Measurements from ENCODE around the gene TFDP1. TPM values are rescaled to one million over a fixed set of nuclear protein-coding genes. Genes with fewer than 3 reads are reported as not detected.

TFDP1 gene
- total RNA-seq, 1 experiment from 2014 or later = 140 TPM

DNA sequence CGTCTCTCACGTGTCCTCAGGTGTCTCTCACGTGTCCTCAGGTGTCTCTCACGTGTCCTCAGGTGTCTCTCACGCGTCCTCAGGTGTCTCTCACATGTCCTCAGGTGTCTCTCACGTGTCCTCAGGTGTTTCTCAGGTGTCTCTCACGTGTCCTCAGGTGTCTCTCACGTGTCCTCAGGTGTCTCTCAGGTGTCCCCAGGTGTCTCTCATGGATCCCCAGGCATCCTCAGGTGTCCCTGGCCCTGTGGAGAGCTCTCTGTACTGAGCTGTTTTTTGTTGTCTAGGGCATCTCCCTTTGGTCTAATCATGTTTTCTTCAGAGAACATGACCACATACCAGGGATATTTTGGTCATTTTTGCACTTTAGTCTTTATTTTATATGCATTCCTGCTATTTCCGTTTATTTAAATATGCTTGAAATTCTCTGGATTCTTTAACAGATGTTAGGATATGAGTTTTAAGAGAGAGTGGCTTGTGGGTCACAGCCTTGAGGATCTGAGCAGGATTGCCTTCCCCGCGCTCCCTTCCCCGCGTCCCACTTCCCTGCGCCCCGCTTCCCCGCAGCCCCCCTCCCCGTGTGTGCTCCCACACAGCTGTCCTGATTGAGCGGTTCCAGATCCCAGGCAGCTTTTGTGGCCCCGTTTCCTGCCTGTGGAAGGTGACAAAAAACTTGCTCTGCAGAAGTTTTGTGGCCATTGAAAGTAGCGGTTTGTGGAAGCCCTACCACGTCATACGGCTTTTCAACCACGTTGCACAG lies 41.6 kb downstream of the TFDP1 start:
- Mint-ChIP-seq H3K36me3 (ENCODE audit: insufficient read depth, unreplicated experiment) (peaks cover 89% of the 10 kb centered on the region), H3K4me3 (ENCODE audit: unreplicated experiment) (no peak overlapping the region), H3K9me3 (ENCODE audit: unreplicated experiment) (no peaks in the 10 kb centered on the region), H3K27me3 (ENCODE audit: insufficient read depth, unreplicated experiment) (no peaks in the 10 kb centered on the region), H3K4me1 (ENCODE audit: low read depth, unreplicated experiment) (no peaks in the 10 kb centered on the region), H3K27ac (ENCODE audit: unreplicated experiment) (peak overlapping the region; percentile 73)
- H3K9me3 ChIP-seq = no peaks in the 10 kb centered on the region
- H3K27me3 ChIP-seq (replicated peaks; ENCODE audit: control insufficient read depth, insufficient read depth, low read length) = no peaks in the 10 kb centered on the region
- peak in 1 of 2 experiments; percentile 36 for DNase-seq
- H3K4me1 ChIP-seq = no peaks in the 10 kb centered on the region
- POLR2A ChIA-PET = no interaction called here
- BruUV-seq (replicated peaks) = no TSS peak
- intact Hi-C loops (cut with micrococcal nuclease; ENCODE audit: unreplicated experiment) = no loop called here
- no peak overlapping the region for H3K4me3 ChIP-seq (ENCODE audit: low read depth, low read length)
- TF ChIP-seq, protein P1, sequence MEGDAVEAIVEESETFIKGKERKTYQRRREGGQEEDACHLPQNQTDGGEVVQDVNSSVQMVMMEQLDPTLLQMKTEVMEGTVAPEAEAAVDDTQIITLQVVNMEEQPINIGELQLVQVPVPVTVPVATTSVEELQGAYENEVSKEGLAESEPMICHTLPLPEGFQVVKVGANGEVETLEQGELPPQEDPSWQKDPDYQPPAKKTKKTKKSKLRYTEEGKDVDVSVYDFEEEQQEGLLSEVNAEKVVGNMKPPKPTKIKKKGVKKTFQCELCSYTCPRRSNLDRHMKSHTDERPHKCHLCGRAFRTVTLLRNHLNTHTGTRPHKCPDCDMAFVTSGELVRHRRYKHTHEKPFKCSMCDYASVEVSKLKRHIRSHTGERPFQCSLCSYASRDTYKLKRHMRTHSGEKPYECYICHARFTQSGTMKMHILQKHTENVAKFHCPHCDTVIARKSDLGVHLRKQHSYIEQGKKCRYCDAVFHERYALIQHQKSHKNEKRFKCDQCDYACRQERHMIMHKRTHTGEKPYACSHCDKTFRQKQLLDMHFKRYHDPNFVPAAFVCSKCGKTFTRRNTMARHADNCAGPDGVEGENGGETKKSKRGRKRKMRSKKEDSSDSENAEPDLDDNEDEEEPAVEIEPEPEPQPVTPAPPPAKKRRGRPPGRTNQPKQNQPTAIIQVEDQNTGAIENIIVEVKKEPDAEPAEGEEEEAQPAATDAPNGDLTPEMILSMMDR (IDR thresholded peaks at IDR 0.05; ENCODE audit: insufficient read depth in 1 of 2, low read depth in 1 of 2, low read length in 1 of 2, severe bottlenecking in 1 of 2, unreplicated experiment in 1 of 2) = no peak
- H3K36me3 ChIP-seq (ENCODE audit: control insufficient read depth, insufficient read depth, low read length) = peaks cover 2% of the 10 kb centered on the region
- CTCF ChIA-PET = no interaction called here

DNA sequence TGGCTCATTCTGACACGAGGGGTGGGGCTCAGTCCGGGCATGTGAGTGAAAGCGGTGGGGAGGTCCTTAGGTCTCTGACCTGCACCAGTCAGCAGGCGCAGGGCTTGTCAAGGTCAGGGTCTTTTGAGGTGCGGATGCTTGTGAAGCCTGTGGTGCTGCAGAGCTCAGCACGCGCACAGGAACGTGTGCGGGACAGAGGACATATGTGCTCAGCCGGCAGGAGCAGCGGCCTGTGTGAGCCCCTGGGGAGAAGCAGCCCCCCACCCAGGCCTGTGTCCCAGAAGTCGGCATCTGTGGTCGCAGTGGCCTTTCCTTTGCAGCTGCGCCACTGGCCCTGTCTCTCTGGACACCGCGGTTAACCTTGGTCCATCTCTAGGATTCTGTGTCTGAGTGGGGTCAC lies 42.6 kb downstream of the TFDP1 start:
- H3K27ac Mint-ChIP-seq (ENCODE audit: unreplicated experiment) = no peak overlapping the region
- ChIA-PET POLR2A (no interaction called here), CTCF (no interaction called here)
- H3K36me3 ChIP-seq (ENCODE audit: control insufficient read depth, insufficient read depth, low read length) = peaks cover 2% of the 10 kb centered on the region
- no TSS peak for BruUV-seq (replicated peaks)
- H3K9me3 ChIP-seq = no peaks in the 10 kb centered on the region
- no peaks in the 10 kb centered on the region for H3K4me1 Mint-ChIP-seq (ENCODE audit: low read depth, unreplicated experiment)
- H3K4me3 ChIP-seq (ENCODE audit: low read depth, low read length) = no peak overlapping the region
- no peak overlapping the region for H3K4me3 Mint-ChIP-seq (ENCODE audit: unreplicated experiment)
- no peaks in the 10 kb centered on the region for H3K4me1 ChIP-seq
- no peaks in the 10 kb centered on the region for H3K27me3 Mint-ChIP-seq (ENCODE audit: insufficient read depth, unreplicated experiment)
- no peaks in the 10 kb centered on the region for H3K9me3 Mint-ChIP-seq (ENCODE audit: unreplicated experiment)
- H3K27me3 ChIP-seq (replicated peaks; ENCODE audit: control insufficient read depth, insufficient read depth, low read length) = no peaks in the 10 kb centered on the region
- TF ChIP-seq, protein P1 (IDR thresholded peaks at IDR 0.05; ENCODE audit: insufficient read depth in 1 of 2, low read depth in 1 of 2, low read length in 1 of 2, severe bottlenecking in 1 of 2, unreplicated experiment in 1 of 2) = no peak
- peaks cover 93% of the 10 kb centered on the region for H3K36me3 Mint-ChIP-seq (ENCODE audit: insufficient read depth, unreplicated experiment)
- peak in 1 of 2 experiments; percentile 21 for DNase-seq
- intact Hi-C loops (cut with micrococcal nuclease; ENCODE audit: unreplicated experiment) = no loop called here

DNA sequence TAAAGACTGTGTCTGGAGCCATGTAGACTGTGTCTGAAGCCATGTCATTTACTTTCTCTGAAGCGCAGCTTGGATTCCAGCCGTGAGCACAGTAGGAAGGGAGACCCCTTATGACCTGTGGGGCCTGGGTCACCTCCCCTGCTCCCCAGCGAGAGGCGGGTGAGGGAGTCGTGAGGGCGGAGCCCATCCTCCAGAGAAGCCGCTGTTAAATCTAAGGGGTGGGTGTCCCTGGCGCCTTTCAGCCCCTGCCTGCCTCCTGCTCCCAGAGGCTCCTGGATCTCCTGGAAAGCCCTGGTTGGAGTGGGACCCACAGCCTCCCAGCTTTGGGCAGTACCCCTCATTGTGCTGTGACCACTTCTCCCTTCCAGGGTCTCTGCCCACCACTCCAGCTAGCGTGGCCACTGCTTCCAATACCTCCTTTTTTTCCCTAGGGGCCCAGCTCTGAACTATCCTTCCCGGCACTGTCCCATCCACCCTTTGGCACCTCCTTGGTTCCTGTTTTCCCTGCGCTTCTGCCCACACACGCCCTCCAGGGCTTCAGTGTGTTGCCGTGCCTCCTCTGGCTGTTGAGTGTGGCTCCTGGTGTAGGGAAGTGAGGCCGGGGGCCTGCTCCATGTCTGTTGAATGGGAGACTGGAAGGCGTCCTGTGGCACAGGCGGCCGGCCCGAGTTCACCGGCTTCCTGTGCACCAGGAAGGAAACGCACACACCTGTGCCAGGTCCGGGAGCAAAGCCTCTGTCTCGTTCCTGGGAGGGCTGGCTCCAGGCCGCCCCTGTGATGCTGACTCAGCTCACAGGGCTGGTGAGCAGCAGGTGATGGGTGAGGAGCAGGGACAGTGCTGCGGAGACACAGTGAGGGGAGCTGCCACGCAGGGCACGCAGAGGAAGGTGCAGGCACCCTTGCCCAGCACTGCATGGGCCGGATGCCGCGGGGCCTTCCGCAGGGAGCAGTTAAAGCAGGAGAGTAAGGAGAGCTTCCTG lies 44.0 kb downstream of the TFDP1 start:
- no peaks in the 10 kb centered on the region for H3K27me3 Mint-ChIP-seq (ENCODE audit: insufficient read depth, unreplicated experiment)
- CTCF ChIA-PET = no interaction called here

More for the DNA sequence above, 44.0 kb downstream of the TFDP1 start:
- Mint-ChIP-seq H3K36me3 (ENCODE audit: insufficient read depth, unreplicated experiment) (peaks cover 93% of the 10 kb centered on the region), H3K9me3 (ENCODE audit: unreplicated experiment) (no peaks in the 10 kb centered on the region), H3K27ac (ENCODE audit: unreplicated experiment) (no peak overlapping the region), H3K4me3 (ENCODE audit: unreplicated experiment) (no peak overlapping the region), H3K4me1 (ENCODE audit: low read depth, unreplicated experiment) (no peaks in the 10 kb centered on the region)
- BruUV-seq (replicated peaks) = no TSS peak
- DNase-seq = peak in 1 of 2 experiments; percentile 26
- Histone ChIP-seq H3K4me1 (no peaks in the 10 kb centered on the region), H3K9me3 (no peaks in the 10 kb centered on the region), H3K36me3 (ENCODE audit: control insufficient read depth, insufficient read depth, low read length) (peaks cover 2% of the 10 kb centered on the region), H3K27me3 (replicated peaks; ENCODE audit: control insufficient read depth, insufficient read depth, low read length) (no peaks in the 10 kb centered on the region), H3K4me3 (ENCODE audit: low read depth, low read length) (no peak overlapping the region)
- TF ChIP-seq, protein P1 (IDR thresholded peaks at IDR 0.05; ENCODE audit: insufficient read depth in 1 of 2, low read depth in 1 of 2, low read length in 1 of 2, severe bottlenecking in 1 of 2, unreplicated experiment in 1 of 2) = no peak
- POLR2A ChIA-PET = no interaction called here
- intact Hi-C loops (cut with micrococcal nuclease; ENCODE audit: unreplicated experiment) = no loop called here

Measured in Caco-2 (cell line).